IMR-90 (cell line): ENCODE measurements around the gene KLHL41. TPM values are rescaled to one million over a fixed set of nuclear protein-coding genes. Genes with fewer than 3 reads are reported as not detected.

Source experiments
- ATAC-seq: fragments of 200-7000 bp; cut with Tn5 transposase; 2 replicates; pipeline ENCODE4 v1.9.1; 2020; ENCODE audit warnings: low read depth, mild to moderate bottlenecking, moderate library complexity
- Bru-seq: library from RNA; stranded (reverse); fragments of 400-500 nt; gene quantifications from one replicate; lab custom pipeline; 2021; lab: Mats Ljungman, UMichigan
- BruChase-seq, 2 experiments: library from RNA; stranded (reverse); fragments of 400-500 nt; gene quantifications; one replicate each; lab custom pipeline; 2021; lab: Mats Ljungman, UMichigan
- BruUV-seq: library from RNA; stranded (reverse); fragments of 400-500 nt; replicated peaks from 2 replicates; lab custom pipeline; 2021; lab: Mats Ljungman, UMichigan
- CTCF ChIA-PET: fragments of 300-600 bp; formaldehyde crosslinking; extraction: SDS; loops from one replicate; lab custom pipeline; 2021; ENCODE audit warnings: antibody characterized with exemption; lab: Yijun Ruan, JAX
- POLR2A ChIA-PET: fragments of 300-600 bp; sonication (Branson Sonifier 250); formaldehyde crosslinking; loops from one replicate; lab custom pipeline; 2022; ENCODE audit warnings: antibody characterized with exemption; ENCODE audit not compliant: unreplicated experiment; lab: Charles Lee
- DNase-seq: peaks from one replicate; pipeline ENCODE4 v3.0.0; 2013
- H2AFZ ChIP-seq: replicated peaks from 2 replicates; pipeline ENCODE3; 2013; ENCODE audit warnings: low read length, mild to moderate bottlenecking; ENCODE audit not compliant: poor library complexity
- H2AK5ac ChIP-seq: 2 replicates; pipeline ENCODE4 v1.6.1; 2013; ENCODE audit warnings: low read depth, low read length, inconsistent platforms
- H2AK9ac ChIP-seq: replicated peaks from 2 replicates; pipeline ENCODE3; 2013; ENCODE audit warnings: mild to moderate bottlenecking, low read depth, low read length, moderate library complexity; ENCODE audit not compliant: poor library complexity
- H2BK120ac ChIP-seq: 2 replicates; pipeline ENCODE4 v1.6.1; 2013; ENCODE audit warnings: low read depth, low read length, inconsistent platforms
- H2BK15ac ChIP-seq: 3 replicates; pipeline ENCODE4 v1.6.1; 2013; ENCODE audit warnings: low read depth, low read length, inconsistent platforms
- H2BK20ac ChIP-seq: 2 replicates; pipeline ENCODE4 v1.6.1; 2013; ENCODE audit warnings: low read depth, mild to moderate bottlenecking, inconsistent platforms, low read length, moderate library complexity
- H2BK5ac ChIP-seq: 2 replicates; pipeline ENCODE4 v1.6.1; 2013; ENCODE audit warnings: mild to moderate bottlenecking, low read depth, low read length, inconsistent platforms; ENCODE audit not compliant: poor library complexity, severe bottlenecking
- H3K14ac ChIP-seq: replicated peaks from 2 replicates; pipeline ENCODE4 v1.6.1; 2013; ENCODE audit warnings: low read depth, low read length, inconsistent platforms
- H3K18ac ChIP-seq: 2 replicates; pipeline ENCODE4 v1.6.1; 2013; ENCODE audit warnings: low read depth, low read length, control low read depth
- H3K23ac ChIP-seq: 2 replicates; pipeline ENCODE4 v1.6.1; 2013; ENCODE audit warnings: low read depth, low read length, inconsistent platforms
- H3K27ac ChIP-seq: 2 replicates; pipeline ENCODE4 v1.5.1; 2013; ENCODE audit warnings: mild to moderate bottlenecking, control low read depth, low read length; ENCODE audit not compliant: insufficient read depth
- H3K27me3 ChIP-seq: 2 replicates; pipeline ENCODE4 v1.6.1; 2013; ENCODE audit warnings: low read length; ENCODE audit not compliant: control insufficient read depth, insufficient read depth
- H3K36me3 ChIP-seq: 2 replicates; pipeline ENCODE4 v1.6.1; 2013; ENCODE audit warnings: low read length, mixed read lengths; ENCODE audit not compliant: control insufficient read depth, insufficient read depth
- H3K4ac ChIP-seq: 2 replicates; pipeline ENCODE4 v1.6.1; 2013; ENCODE audit warnings: low read depth, low read length, inconsistent platforms
- H3K4me1 ChIP-seq: 2 replicates; pipeline ENCODE4 v1.6.1; 2013; ENCODE audit warnings: low read length, mixed read lengths; ENCODE audit not compliant: control insufficient read depth, insufficient read depth
- H3K4me2 ChIP-seq: 2 replicates; pipeline ENCODE4 v1.6.1; 2013; ENCODE audit warnings: low read depth, mild to moderate bottlenecking, control low read depth, low read length, moderate library complexity
- H3K4me3 ChIP-seq: 2 replicates; pipeline ENCODE4 v1.5.1; 2013; ENCODE audit warnings: low read depth, mild to moderate bottlenecking, control low read depth, low read length, moderate library complexity; ENCODE audit not compliant: insufficient read depth
- H3K56ac ChIP-seq: 2 replicates; pipeline ENCODE4 v1.6.1; 2013; ENCODE audit warnings: low read length, inconsistent platforms; ENCODE audit not compliant: insufficient read depth; ENCODE audit errors: extremely low read depth
- H3K79me1 ChIP-seq, 2 experiments: 2 replicates each; pipeline ENCODE4 v1.6.1; 2013; ENCODE audit warnings: low read length in 2 of 2, inconsistent platforms in 1 of 2, low read depth in 1 of 2
- H3K9ac ChIP-seq: 2 replicates; pipeline ENCODE4 v1.6.1; 2013; ENCODE audit warnings: low read depth, low read length, control low read depth
- H3K9me1 ChIP-seq: 2 replicates; pipeline ENCODE4 v1.6.1; 2013; ENCODE audit warnings: low read length, inconsistent platforms; ENCODE audit not compliant: insufficient read depth
- H3K9me3 ChIP-seq: 2 replicates; pipeline ENCODE4 v1.6.1; 2013; ENCODE audit warnings: low read length; ENCODE audit not compliant: control insufficient read depth, insufficient read depth
- H4K20me1 ChIP-seq: 2 replicates; pipeline ENCODE4 v1.6.1; 2013; ENCODE audit warnings: low read length, inconsistent platforms; ENCODE audit not compliant: insufficient read depth
- H4K5ac ChIP-seq: 2 replicates; pipeline ENCODE4 v1.6.1; 2013; ENCODE audit warnings: mild to moderate bottlenecking, low read depth, low read length, control low read depth
- H4K8ac ChIP-seq, 2 experiments: 2 replicates each; pipeline ENCODE4 v1.6.1; 2013; ENCODE audit warnings: low read depth in 2 of 2, low read length in 2 of 2, control low read depth in 1 of 2, inconsistent platforms in 1 of 2
- H4K91ac ChIP-seq: 2 replicates; pipeline ENCODE4 v1.6.1; 2013; ENCODE audit warnings: low read depth, low read length, inconsistent platforms; ENCODE audit not compliant: insufficient read depth
- FOS ChIP-seq: fragments of 150-350 bp; IDR thresholded peaks from 2 replicates; pipeline ENCODE4 v1.6.1; 2016; ENCODE audit warnings: low read depth, low read length
- USF2 ChIP-seq: fragments of 150-350 bp; IDR thresholded peaks from 2 replicates; pipeline ENCODE4 v1.6.1; 2017; ENCODE audit warnings: mild to moderate bottlenecking, antibody characterized with exemption, low read length, low read depth
- WGBS, 2 experiments: methylation state at CpG; one replicate each; pipeline versions ENCODE4 v1.1.5 to v1.1.7; 2013; ENCODE audit warnings: missing lambda C conversion rate in 2 of 2; ENCODE audit not compliant: insufficient read length in 1 of 2; ENCODE audit errors: extremely low coverage in 2 of 2; 5-methylcytosine and 5-hydroxymethylcytosine counted together
- dilution Hi-C: fragments of 300-500 bp; cut with HindIII; formaldehyde crosslinking; loops from one replicate; pipeline ENCODE4 v1.14.3; 2018; ENCODE audit warnings: low sequenced_read_pairs; ENCODE audit not compliant: unreplicated experiment
- in situ Hi-C: fragments of 300-500 bp; cut with MboI; formaldehyde crosslinking; loops from 3 replicates; pipeline ENCODE4 v1.14.3; 2019; ENCODE audit warnings: low sequenced_read_pairs, inconsistent platforms, mixed read lengths
- intact Hi-C: fragments of 100-400 bp; cut with micrococcal nuclease; formaldehyde crosslinking; loops from 2 replicates; pipeline ENCODE4 v1.10.0; 2022
- long read RNA-seq: library from polyadenylated mRNA; unstranded; transcript quantifications from one replicate; pipeline ENCODE4 v2.0.0, GENCODE V29; 2021; ENCODE audit not compliant: unreplicated experiment
- polyA plus RNA-seq, 3 experiments: library from polyadenylated mRNA; depleted of rRNA; stranded (reverse); fragments of >200 nt; gene quantifications; 2 replicates each; pipeline ENCODE4 v1.2.3, GENCODE V29; 2012; ENCODE audit warnings: low replicate concordance in 1 of 3
- total RNA-seq: library from RNA; depleted of rRNA; stranded (reverse); fragments of >200 nt; gene quantifications from 2 replicates; pipeline ENCODE4 v1.2.3, GENCODE V29; 2012; rRNA removed

Gene KLHL41
- total RNA-seq (0.18 and 0.28 TPM in 2 replicates), polyA plus RNA-seq (2012; rRNA removed) (0.10 TPM in 2 replicates), Bru-seq, nascent RNA (percentile 46 among the genes with signal in this experiment), BruChase-seq, experiment 1, labeled RNA remaining after a 6-hour chase (percentile 28 among the genes with signal in this experiment), BruChase-seq, experiment 2, labeled RNA remaining after a 2-hour chase (percentile 40 among the genes with signal in this experiment)
- polyA plus RNA-seq (2012; cell fraction: cytosol; rRNA removed) = 0.01 TPM in 2 replicates
- 0.07 and 0.19 TPM in 2 replicates for polyA plus RNA-seq (2012; cell fraction: nucleus; rRNA removed; ENCODE audit: low replicate concordance)
- long read RNA-seq = 0 reads

DNA sequence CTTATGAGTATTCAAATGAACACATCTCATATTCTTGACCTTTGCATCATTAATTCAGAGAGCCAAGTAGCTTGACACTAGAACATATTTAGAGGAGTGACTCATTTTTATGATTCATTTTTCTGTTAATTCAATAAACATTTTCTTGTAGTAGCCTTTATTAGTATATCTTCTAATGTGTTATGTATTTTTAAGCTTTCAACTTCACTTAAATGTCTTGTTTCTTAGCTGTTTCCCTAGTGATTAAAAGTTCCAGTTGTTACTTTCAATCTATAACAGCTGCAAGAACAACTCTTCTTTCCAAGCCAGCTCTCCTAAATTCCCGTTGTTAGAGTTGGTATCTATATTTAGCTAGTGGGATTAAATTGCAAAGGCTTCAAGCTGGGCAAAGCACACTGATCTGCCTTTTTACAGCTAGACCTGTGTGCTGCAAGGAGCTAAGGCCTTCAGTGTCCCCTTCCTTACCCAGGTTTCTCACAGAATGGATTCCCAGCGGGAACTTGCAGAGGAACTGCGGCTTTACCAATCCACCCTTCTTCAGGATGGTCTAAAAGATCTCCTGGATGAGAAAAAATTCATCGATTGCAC lies at the start of gene KLHL41:
Gene KLHL41 (plus strand): TSS at position 405 of the 588 bp plus-strand sequence. CDS start 77 bp downstream, at position 482.
- Histone ChIP-seq H2AFZ (no peak within 1 kb of the TSS), H2AK9ac (no peak within 1 kb of the TSS), H3K79me1 (no peaks in the 10 kb centered on the region), H3K23ac (no peak within 1 kb of the TSS), H2BK20ac (peak within 1 kb of the TSS; percentile 9), H3K9me1 (peaks cover 5% of the 10 kb centered on the region; the same call in 1 of the 2 replicates), H4K91ac (no peak within 1 kb of the TSS), H2BK15ac (no peak within 1 kb of the TSS), H3K9ac (no peak within 1 kb of the TSS), H3K4me2 (peak within 1 kb of the TSS; percentile 52; the same call in 1 of the 2 replicates), H3K4me1 (peaks cover 2% of the 10 kb centered on the region; the same call in 1 of the 2 replicates), H3K36me3 (peaks cover 3% of the 10 kb centered on the region; the same call in 1 of the 2 replicates), H3K56ac (no peak within 1 kb of the TSS), H2AK5ac (no peak within 1 kb of the TSS), H3K4ac (no peak within 1 kb of the TSS), H3K27me3 (no peaks in the 10 kb centered on the region), H2BK5ac (no peak within 1 kb of the TSS), H4K5ac (no peak within 1 kb of the TSS), H3K4me3 (no peak within 1 kb of the TSS), H3K18ac (peak within 1 kb of the TSS; percentile 46; the same call in 1 of the 2 replicates), H3K14ac (no peak within 1 kb of the TSS), H3K9me3 (0 out of 2 replicates have a peak, but pooled peaks cover 3% of the 10 kb centered on the region), H2BK120ac (no peak within 1 kb of the TSS), H4K8ac (no peak within 1 kb of the TSS), H3K27ac (no peak within 1 kb of the TSS), H4K20me1 (no peaks in the 10 kb centered on the region)
- CTCF ChIA-PET = no interaction called here
- TF ChIP-seq USF2 (no peak), FOS (0 out of 2 replicates have a peak, but pooled peaks have one; percentile 19)
- POLR2A ChIA-PET = no interaction called here
- no CpG with 5 or more reads among the region's 4 CpGs for WGBS, 2 experiments
- ATAC-seq (peak; percentile 68), DNase-seq (peak; percentile 50)
- dilution Hi-C loops = no loop called here
- in situ Hi-C loops = no loop called here
- intact Hi-C loops = no loop called here
- BruUV-seq = no TSS peak
